ENCODE data around the gene C18orf63. TPM values are rescaled to one million over a fixed set of nuclear protein-coding genes. Genes with fewer than 3 reads are reported as not detected.

Gene C18orf63
- total RNA-seq, 4 donors from 2014 or later = not detected

GRCh38 chr18:74360852-74361655, 45.4 kb downstream of the C18orf63 start:
- Histone ChIP-seq H3K27me3 (no peaks in the 10 kb centered on the region), H3K9me3 (no peaks in the 10 kb centered on the region), H3K4me1 (no peaks in the 10 kb centered on the region), H3K4me3 (replicated peaks in 1 of 3) (no peak overlapping the region), H3K36me3 (no peaks in the 10 kb centered on the region), H3K27ac (no peak overlapping the region)
- TF ChIP-seq CTCF (IDR thresholded peaks at IDR 0.05) (no peak), POLR2A (IDR thresholded peaks at IDR 0.05) (no peak)
- intact Hi-C loops (cut with DNase I) = no loop called here
- DNase-seq = no peak
- 88 to 89% methylated on average over 22 of the region's 22 CpGs for WGBS, 2 donors

GRCh38 chr18:74367905-74368304, 52.3 kb downstream of the C18orf63 start:
- H3K27me3 ChIP-seq = no peaks in the 10 kb centered on the region
- no peak overlapping the region for H3K27ac ChIP-seq
- no peaks in the 10 kb centered on the region for H3K36me3 ChIP-seq
- H3K4me1 ChIP-seq = peaks cover 0 to 7% of the 10 kb centered on the region in 2 donors
- no peaks in the 10 kb centered on the region for H3K9me3 ChIP-seq
- no peak for DNase-seq
- no peak for TF ChIP-seq CTCF (IDR thresholded peaks at IDR 0.05)
- TF ChIP-seq POLR2A (IDR thresholded peaks at IDR 0.05) = no peak
- intact Hi-C loops (cut with DNase I) = no loop called here
- H3K4me3 ChIP-seq (replicated peaks in 1 of 3) = no peak overlapping the region
- WGBS, 2 donors = 96 to 97% methylated on average over 10 of the region's 10 CpGs

GRCh38 chr18:74368901-74369705, 53.5 kb downstream of the C18orf63 start:
- TF ChIP-seq CTCF (IDR thresholded peaks at IDR 0.05) (no peak), POLR2A (IDR thresholded peaks at IDR 0.05) (no peak)
- Histone ChIP-seq H3K4me3 (replicated peaks in 1 of 3) (no peak overlapping the region), H3K36me3 (no peaks in the 10 kb centered on the region), H3K9me3 (no peaks in the 10 kb centered on the region), H3K27me3 (no peaks in the 10 kb centered on the region), H3K4me1 (peaks cover 0 to 7% of the 10 kb centered on the region in 2 donors), H3K27ac (peak overlapping the region in 1 of 3 donors; percentile 2)
- peak; percentile 50 to 59 for DNase-seq
- intact Hi-C loops (cut with DNase I) = no loop called here
- WGBS, 2 donors = 18 to 22% methylated on average over 13 of the region's 13 CpGs

GRCh38 chr18:74370115-74370514, 54.5 kb downstream of the C18orf63 start:
- H3K9me3 ChIP-seq = no peaks in the 10 kb centered on the region
- no peak for DNase-seq
- no peak overlapping the region for H3K27ac ChIP-seq
- 73 to 81% methylated on average over 2 of the region's 2 CpGs for WGBS, 2 donors
- intact Hi-C loops (cut with DNase I) = no loop called here
- H3K4me1 ChIP-seq = peaks cover 0 to 7% of the 10 kb centered on the region in 2 donors
- H3K27me3 ChIP-seq = no peaks in the 10 kb centered on the region
- TF ChIP-seq POLR2A (IDR thresholded peaks at IDR 0.05) (no peak), CTCF (IDR thresholded peaks at IDR 0.05) (no peak)
- H3K36me3 ChIP-seq = no peaks in the 10 kb centered on the region
- no peak overlapping the region for H3K4me3 ChIP-seq (replicated peaks in 1 of 3)

- H3K4me3 ChIP-seq (replicated peaks in 1 of 3) = no peak overlapping the region
- H3K9me3 ChIP-seq = no peaks in the 10 kb centered on the region
- DNase-seq = no peak
- H3K27ac ChIP-seq = no peak overlapping the region
- TF ChIP-seq POLR2A (IDR thresholded peaks at IDR 0.05) = no peak
- no peak for TF ChIP-seq CTCF (IDR thresholded peaks at IDR 0.05)
- H3K4me1 ChIP-seq = peaks cover 0 to 11% of the 10 kb centered on the region in 2 donors
- intact Hi-C loops (cut with DNase I) = no loop called here
- H3K27me3 ChIP-seq = no peaks in the 10 kb centered on the region
- H3K36me3 ChIP-seq = no peaks in the 10 kb centered on the region
- WGBS, 2 donors = 82 to 87% methylated on average over 8 of the region's 8 CpGs
Observed at GRCh38 chr18:74373428-74373827, 57.8 kb downstream of the C18orf63 start.
